OCI-LY3 (cell line): Measurements from ENCODE around the gene OR1S1.

Experiments used
- H2AFZ ChIP-seq: fragments of 200-600, 300-600 bp; shearing (Covaris generic); 2 replicates; pipeline ENCODE4 v1.6.0; 2014; ENCODE audit warnings: antibody characterized with exemption, low read depth, low read length
- H3K27ac ChIP-seq: fragments of 200-600, 300-600 bp; sonication (generic); 2 replicates; pipeline ENCODE4 v1.5.1; 2014; ENCODE audit warnings: mild to moderate bottlenecking, low read length, moderate library complexity, mixed read lengths
- H3K27me3 ChIP-seq: fragments of 200-600, 300-600 bp; sonication (generic); 2 replicates; pipeline ENCODE4 v1.6.1; 2014; ENCODE audit warnings: low read depth, low read length, mixed read lengths
- H3K36me3 ChIP-seq: fragments of 200-600, 300-600 bp; sonication (generic); replicated peaks from 2 replicates; pipeline ENCODE3; 2014; ENCODE audit warnings: low read depth, low read length, mixed read lengths
- H3K4me1 ChIP-seq: fragments of 300-600, 200-600 bp; sonication (generic); 2 replicates; pipeline ENCODE4 v1.6.1; 2014; ENCODE audit warnings: low read length, mixed read lengths
- H3K4me2 ChIP-seq: fragments of 200-600, 300-600 bp; sonication (generic); 2 replicates; pipeline ENCODE4 v1.6.1; 2014; ENCODE audit warnings: low read length, mixed read lengths
- H3K4me3 ChIP-seq: fragments of 300-600, 200-600 bp; sonication (generic); 2 replicates; pipeline ENCODE4 v1.5.1; 2014; ENCODE audit warnings: antibody characterized with exemption, mild to moderate bottlenecking, low read length, moderate library complexity
- H3K79me2 ChIP-seq: fragments of 300-600, 200-600 bp; shearing (Covaris generic); 2 replicates; pipeline ENCODE4 v1.6.1; 2014; ENCODE audit warnings: mild to moderate bottlenecking, low read length, mixed read lengths
- H3K9ac ChIP-seq: fragments of 300-600, 200-600 bp; shearing (Covaris generic); 2 replicates; pipeline ENCODE4 v1.6.0; 2014; ENCODE audit warnings: mild to moderate bottlenecking, low read length, moderate library complexity
- H3K9me3 ChIP-seq: fragments of 200-600, 300-600 bp; shearing (Covaris generic); 2 replicates; pipeline ENCODE4 v1.6.1; 2014; ENCODE audit warnings: low read length, mixed read lengths; ENCODE audit not compliant: insufficient read depth
- H4K20me1 ChIP-seq: fragments of 200-600, 300-600 bp; sonication (generic); 2 replicates; pipeline ENCODE4 v1.6.1; 2016; ENCODE audit warnings: low read length, mixed read lengths; ENCODE audit not compliant: insufficient read depth
- EZH2phosphoT487 ChIP-seq: fragments of 200-600 bp; shearing (Covaris generic); IDR thresholded peaks from 2 replicates; pipeline ENCODE4 v1.6.1; 2018; ENCODE audit warnings: antibody characterized with exemption, mixed run types, low read depth
- TF ChIP-seq, protein P1 (sequence below): fragments of 200-600, 300-600 bp; sonication (generic); IDR thresholded peaks from 2 replicates; pipeline ENCODE4 v1.5.1; 2014; ENCODE audit warnings: antibody characterized with exemption, low read length, low read depth

OR1S1 gene

DNA sequence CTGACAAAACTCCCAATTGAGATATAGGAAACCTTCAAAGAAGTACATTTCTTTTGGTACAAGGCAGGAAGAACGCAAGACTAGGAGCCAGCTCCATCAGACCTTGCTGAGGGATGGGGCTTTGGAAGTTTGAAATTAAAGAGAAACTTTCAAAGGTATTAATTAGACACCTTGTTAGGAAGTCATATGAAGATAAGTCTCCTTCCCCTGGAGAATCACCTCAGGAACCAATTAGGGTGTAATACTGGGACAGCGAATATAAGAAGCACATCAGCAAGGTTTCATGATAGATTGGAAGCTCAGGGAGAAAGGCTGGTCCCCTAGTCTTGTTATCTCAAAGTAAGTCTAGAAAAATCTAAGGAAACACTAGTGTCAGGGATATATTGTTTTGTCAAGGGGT, 23.8 kb upstream of the OR1S1 start, which contains the start of gene OR9Q2:
Gene OR9Q2, plus strand, starts transcription at position 301 of the 400 bp plus-strand sequence. CDS start 1,421 bp downstream, outside the sequence.
- H3K9me3 ChIP-seq = no peaks in the 10 kb centered on the region
- H3K4me1 ChIP-seq = no peaks in the 10 kb centered on the region
- no peak within 1 kb of the TSS for H2AFZ ChIP-seq
- no peaks in the 10 kb centered on the region for H4K20me1 ChIP-seq
- H3K4me3 ChIP-seq = no peak within 1 kb of the TSS
- H3K36me3 ChIP-seq = no peaks in the 10 kb centered on the region
- H3K4me2 ChIP-seq = no peak within 1 kb of the TSS
- no peak within 1 kb of the TSS for H3K9ac ChIP-seq
- H3K79me2 ChIP-seq = no peaks in the 10 kb centered on the region
- H3K27ac ChIP-seq = no peak within 1 kb of the TSS
- TF ChIP-seq, protein P1, sequence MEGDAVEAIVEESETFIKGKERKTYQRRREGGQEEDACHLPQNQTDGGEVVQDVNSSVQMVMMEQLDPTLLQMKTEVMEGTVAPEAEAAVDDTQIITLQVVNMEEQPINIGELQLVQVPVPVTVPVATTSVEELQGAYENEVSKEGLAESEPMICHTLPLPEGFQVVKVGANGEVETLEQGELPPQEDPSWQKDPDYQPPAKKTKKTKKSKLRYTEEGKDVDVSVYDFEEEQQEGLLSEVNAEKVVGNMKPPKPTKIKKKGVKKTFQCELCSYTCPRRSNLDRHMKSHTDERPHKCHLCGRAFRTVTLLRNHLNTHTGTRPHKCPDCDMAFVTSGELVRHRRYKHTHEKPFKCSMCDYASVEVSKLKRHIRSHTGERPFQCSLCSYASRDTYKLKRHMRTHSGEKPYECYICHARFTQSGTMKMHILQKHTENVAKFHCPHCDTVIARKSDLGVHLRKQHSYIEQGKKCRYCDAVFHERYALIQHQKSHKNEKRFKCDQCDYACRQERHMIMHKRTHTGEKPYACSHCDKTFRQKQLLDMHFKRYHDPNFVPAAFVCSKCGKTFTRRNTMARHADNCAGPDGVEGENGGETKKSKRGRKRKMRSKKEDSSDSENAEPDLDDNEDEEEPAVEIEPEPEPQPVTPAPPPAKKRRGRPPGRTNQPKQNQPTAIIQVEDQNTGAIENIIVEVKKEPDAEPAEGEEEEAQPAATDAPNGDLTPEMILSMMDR = no peak
- no peak for TF ChIP-seq EZH2phosphoT487
- H3K27me3 ChIP-seq = no peaks in the 10 kb centered on the region; the same call in 1 of the 2 replicates

DNA sequence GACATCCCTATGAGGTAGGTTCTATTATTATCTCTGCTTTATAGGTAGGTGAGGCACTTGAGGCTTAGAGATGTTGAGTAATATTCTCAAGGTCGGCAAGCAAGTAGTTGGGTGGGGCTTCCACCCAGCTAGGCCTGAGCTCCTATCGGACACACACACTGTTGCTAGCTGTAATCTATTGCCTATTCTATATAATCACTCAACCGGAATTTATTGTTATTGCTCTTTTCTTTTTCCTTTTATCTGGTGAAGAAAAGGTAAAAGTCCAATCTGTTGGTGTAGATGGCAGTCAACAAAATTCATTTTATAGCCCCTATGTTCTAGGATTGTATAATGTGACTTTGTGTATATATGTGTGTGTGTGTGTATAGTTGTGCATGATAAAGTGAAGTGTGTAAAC, 20.3 kb upstream of the OR1S1 start:
- H3K79me2 ChIP-seq = no peaks in the 10 kb centered on the region
- H3K9me3 ChIP-seq = no peaks in the 10 kb centered on the region
- TF ChIP-seq, protein P1 = no peak
- TF ChIP-seq EZH2phosphoT487 = no peak
- H3K4me3 ChIP-seq = no peak overlapping the region
- H3K27ac ChIP-seq = no peak overlapping the region
- no peak overlapping the region for H3K9ac ChIP-seq
- no peaks in the 10 kb centered on the region for H3K36me3 ChIP-seq
- H3K4me2 ChIP-seq = no peak overlapping the region
- H4K20me1 ChIP-seq = no peaks in the 10 kb centered on the region
- no peaks in the 10 kb centered on the region for H3K27me3 ChIP-seq
- H3K4me1 ChIP-seq = no peaks in the 10 kb centered on the region
- H2AFZ ChIP-seq = no peak overlapping the region

DNA sequence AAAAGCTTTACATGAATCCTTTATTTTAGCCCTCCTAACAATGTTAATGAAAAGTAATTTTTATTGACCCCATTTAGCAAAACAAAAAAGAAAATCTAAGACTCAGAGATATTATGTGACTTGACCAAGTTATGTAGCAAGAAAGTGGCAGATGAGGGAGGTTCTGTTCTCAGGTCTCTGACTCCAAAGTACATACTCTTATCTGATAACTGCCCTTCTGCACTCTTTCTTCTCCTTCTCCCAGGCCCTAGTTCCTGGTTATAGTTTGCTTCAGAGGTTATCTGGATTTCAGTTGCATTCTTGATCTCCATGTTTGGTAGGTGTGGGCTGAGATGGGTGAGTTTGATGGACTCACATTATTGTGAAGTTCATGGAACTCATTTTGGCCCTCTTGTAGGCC, 19.1 kb upstream of the OR1S1 start:
- Histone ChIP-seq H3K27ac (no peak overlapping the region), H3K36me3 (no peaks in the 10 kb centered on the region), H3K79me2 (no peaks in the 10 kb centered on the region), H4K20me1 (no peaks in the 10 kb centered on the region), H2AFZ (no peak overlapping the region), H3K4me3 (no peak overlapping the region), H3K9me3 (no peaks in the 10 kb centered on the region), H3K9ac (no peak overlapping the region), H3K27me3 (no peaks in the 10 kb centered on the region), H3K4me1 (no peaks in the 10 kb centered on the region), H3K4me2 (no peak overlapping the region)
- TF ChIP-seq, protein P1 = no peak
- TF ChIP-seq EZH2phosphoT487 = no peak

DNA sequence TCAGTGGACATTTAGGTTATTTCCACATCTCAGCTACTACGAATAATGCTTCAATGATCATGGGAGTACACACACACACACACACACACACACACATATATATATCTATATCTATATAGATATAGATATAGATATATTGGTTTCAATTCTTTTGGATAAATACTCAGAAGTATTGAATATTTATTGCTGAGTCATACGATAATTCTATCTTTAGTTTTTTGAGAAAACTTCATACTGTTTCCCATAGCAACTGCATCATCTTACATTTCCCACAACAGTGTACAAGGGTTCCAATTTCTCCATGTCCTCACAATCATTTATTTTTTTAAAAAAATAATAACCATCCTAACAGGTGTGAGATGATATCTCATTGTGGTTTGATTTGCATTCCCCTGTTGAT, 16.6 kb upstream of the OR1S1 start:
- no peak overlapping the region for H3K4me3 ChIP-seq
- H2AFZ ChIP-seq = no peak overlapping the region
- no peak overlapping the region for H3K9ac ChIP-seq
- H3K27ac ChIP-seq = no peak overlapping the region
- no peaks in the 10 kb centered on the region for H3K4me1 ChIP-seq
- no peaks in the 10 kb centered on the region for H3K27me3 ChIP-seq
- H3K9me3 ChIP-seq = no peaks in the 10 kb centered on the region
- H3K4me2 ChIP-seq = no peak overlapping the region
- no peaks in the 10 kb centered on the region for H3K36me3 ChIP-seq
- TF ChIP-seq, protein P1 = no peak
- TF ChIP-seq EZH2phosphoT487 = no peak
- no peaks in the 10 kb centered on the region for H3K79me2 ChIP-seq
- H4K20me1 ChIP-seq = no peaks in the 10 kb centered on the region
